Adrenal gland (tissue), 12 donors: ENCODE data around the gene DIAPH1. TPM values are rescaled to one million over a fixed set of nuclear protein-coding genes. Genes with fewer than 3 reads are reported as not detected.

Experiments
- DNase-seq, 7 donors: peaks; one replicate each; pipeline ENCODE4 v3.0.0-alpha.2; 2019 to 2020
- H3K27ac ChIP-seq, 5 donors: fragments of 200-600 bp; sonication (generic) in 4 of 5; 1 replicate in 3 of 5; 2 replicates in 2 of 5; pipeline versions ENCODE4 v1.5.1 to v1.8.0; 2016 to 2020; ENCODE audit warnings: mild to moderate bottlenecking in 1 of 5
- H3K27me3 ChIP-seq: fragments of 200-600 bp; 2 replicates; pipeline ENCODE4 v1.8.0; 2021
- H3K36me3 ChIP-seq, 2 donors: fragments of 200-600 bp; replicated peaks in 1 of 2; 1 replicate in 1 of 2; 2 replicates in 1 of 2; pipeline versions ENCODE4 v1.5.1 to v1.8.0; 2018 to 2022
- H3K4me1 ChIP-seq, 2 donors: fragments of 200-600 bp; replicated peaks in 1 of 2; 1 replicate in 1 of 2; 2 replicates in 1 of 2; pipeline versions ENCODE4 v1.5.1 to v1.8.0; 2018 to 2021
- H3K4me3 ChIP-seq, 4 donors: fragments of 200-600 bp; sonication (generic) in 3 of 4; one replicate each; pipeline ENCODE4 v1.5.1; 2016 to 2018
- H3K9me3 ChIP-seq, 3 donors: fragments of 200-600 bp; sonication (generic) in 1 of 3; replicated peaks in 1 of 3; 1 replicate in 2 of 3; 2 replicates in 1 of 3; pipeline versions ENCODE4 v1.5.1 to v1.8.0; 2016 to 2021
- POLR2A ChIP-seq, 2 donors: fragments of 450-650 bp; IDR thresholded peaks; one replicate each; pipeline ENCODE4 v1.6.1; 2017; ENCODE audit warnings: antibody characterized with exemption in 2 of 2, mild to moderate bottlenecking in 2 of 2, moderate library complexity in 1 of 2
- WGBS, 4 donors: extraction: QIAGEN DNeasy Blood & Tissue Kit in 2 of 4; methylation state at CpG; one replicate each; pipeline versions ENCODE4 v1.1.5 to v1.1.7; 2013 to 2017; 5-methylcytosine and 5-hydroxymethylcytosine counted together
- intact Hi-C, 2 donors: fragments of 100-400 bp; cut with DNase I; formaldehyde crosslinking; loops; one replicate each; pipeline versions ENCODE4 v1.14.1 to v1.15.0; 2022 to 2023
- polyA plus RNA-seq, 3 donors: library from polyadenylated mRNA; stranded (reverse); fragments of 200-250 nt in 2 of 3; fragments of 350-450 nt in 1 of 3; fragmentation: Illumina TruSeq in 1 of 3; extraction: RNeasy Lipid Tissue Mini Kit (QIAGEN cat#74804) in 1 of 3; gene quantifications; one replicate each; pipeline ENCODE4 v1.2.3, GENCODE V29; 2013 to 2014
- total RNA-seq, 9 donors: library from RNA; depleted of rRNA in 4 of 9; stranded (reverse); fragments of >200 nt in 4 of 9; fragments of 120-200 nt in 1 of 9; fragmentation: NEBNext Ultra II Directional in 1 of 9; extraction: Animal tissue kit (Norgen Biotek cat#: 25700) in 1 of 9; gene quantifications; one replicate each; pipeline versions ENCODE4 v1.1.0 to v1.2.4, GENCODE V29; 2013 to 2023
- TF ChIP-seq, protein P1 (sequence below), 6 experiments: fragments of 450-650 bp in 4 of 6; fragments of 200-600 bp in 2 of 6; sonication (generic) in 1 of 6; IDR thresholded peaks; 1 replicate in 5 of 6; 2 replicates in 1 of 6; pipeline versions ENCODE4 v1.5.1 to v1.8.0; 2016 to 2021; ENCODE audit warnings: antibody characterized with exemption in 6 of 6, mild to moderate bottlenecking in 2 of 6, moderate library complexity in 1 of 6
- donor health status: healthy with polysubstance abuse.
- donor health status: Bipolar disorder and iron deficiency.
- donor health status: DM: yes; HTN: yes; CAD: no.
- donor health status: DM: no; HTN: no; CAD: no.
- donor health status: DM: no; HTN: no; CAD: no.
- donor health status: DM: yes; HTN: yes; CAD: no.

DIAPH1 gene
- total and polyA plus RNA-seq, 12 donors = 17.8 to 91.2 (median 48.8) TPM

DNA sequence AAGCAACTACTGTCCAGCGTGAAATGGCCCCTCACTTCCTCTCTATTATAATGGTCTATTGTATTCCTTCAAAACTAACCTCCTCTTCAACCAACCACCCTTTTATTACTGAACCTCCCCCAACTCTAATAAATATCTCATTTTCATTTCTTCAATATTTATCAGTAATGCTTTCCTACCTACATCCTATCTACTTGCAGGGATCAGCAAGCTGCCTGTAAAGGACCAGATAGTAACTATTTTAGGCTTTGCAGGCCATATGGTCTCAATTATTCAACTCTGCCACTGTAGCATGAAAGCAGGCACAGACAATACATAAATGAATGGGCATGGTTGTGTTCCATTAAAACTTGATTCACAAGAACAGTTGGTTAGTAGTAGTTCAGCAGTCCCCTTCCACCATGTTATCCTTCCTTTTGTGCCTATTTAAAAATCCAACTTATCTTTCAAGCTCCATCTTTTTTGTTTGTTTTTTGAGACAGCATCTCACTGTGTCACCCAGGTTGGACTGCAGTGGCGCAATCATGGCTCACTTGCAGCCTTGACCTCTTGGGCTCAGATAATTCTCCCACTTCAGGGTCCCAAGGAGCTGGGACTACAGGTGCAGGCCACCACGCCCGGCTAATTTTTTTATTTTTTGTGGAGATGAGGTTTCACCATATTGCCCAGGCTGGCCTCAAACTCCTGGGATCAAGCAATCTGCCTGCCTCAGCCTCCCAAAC, 84.1 kb downstream of the DIAPH1 start:
- intact Hi-C loops = no loop called here
- 89 to 95% (median 91%) methylated on average over 4 of the region's 4 CpGs for WGBS, 4 donors
- peaks cover 0 to 9% of the 10 kb centered on the region in 2 donors for H3K36me3 ChIP-seq

DNA sequence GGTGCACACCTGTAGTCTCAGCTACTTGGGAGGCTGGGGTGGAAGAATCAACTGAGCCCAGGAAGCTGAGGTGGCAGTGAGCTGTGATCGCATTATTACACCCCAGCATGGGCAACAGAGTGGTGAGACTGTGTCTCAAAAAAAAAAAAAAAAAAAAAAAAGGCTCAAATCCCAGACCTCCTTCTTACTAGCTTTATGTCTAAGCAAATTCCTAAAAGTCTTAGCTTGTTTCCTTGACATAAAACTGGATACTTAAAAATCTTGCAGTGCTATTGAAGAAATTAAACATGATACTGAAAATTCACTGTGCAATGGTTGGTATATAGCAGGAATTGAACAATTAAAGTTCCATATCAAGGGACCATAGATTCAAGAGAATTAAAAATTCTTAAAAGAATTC, 84.9 kb downstream of the DIAPH1 start:
- intact Hi-C loops = no loop called here
- Histone ChIP-seq H3K36me3 (peaks cover 0 to 11% of the 10 kb centered on the region in 2 donors), H3K9me3 (no peaks in the 10 kb centered on the region), H3K27me3 (no peaks in the 10 kb centered on the region), H3K4me1 (peaks cover 11 to 14% of the 10 kb centered on the region in 2 donors), H3K27ac (no peak overlapping the region), H3K4me3 (no peak overlapping the region)
- DNase-seq = no peak
- whole genome bisulfite sequencing, 4 donors = 92 to 100% (median 98%) methylated on average over 1 of the region's 1 CpG
- TF ChIP-seq, protein P1, sequence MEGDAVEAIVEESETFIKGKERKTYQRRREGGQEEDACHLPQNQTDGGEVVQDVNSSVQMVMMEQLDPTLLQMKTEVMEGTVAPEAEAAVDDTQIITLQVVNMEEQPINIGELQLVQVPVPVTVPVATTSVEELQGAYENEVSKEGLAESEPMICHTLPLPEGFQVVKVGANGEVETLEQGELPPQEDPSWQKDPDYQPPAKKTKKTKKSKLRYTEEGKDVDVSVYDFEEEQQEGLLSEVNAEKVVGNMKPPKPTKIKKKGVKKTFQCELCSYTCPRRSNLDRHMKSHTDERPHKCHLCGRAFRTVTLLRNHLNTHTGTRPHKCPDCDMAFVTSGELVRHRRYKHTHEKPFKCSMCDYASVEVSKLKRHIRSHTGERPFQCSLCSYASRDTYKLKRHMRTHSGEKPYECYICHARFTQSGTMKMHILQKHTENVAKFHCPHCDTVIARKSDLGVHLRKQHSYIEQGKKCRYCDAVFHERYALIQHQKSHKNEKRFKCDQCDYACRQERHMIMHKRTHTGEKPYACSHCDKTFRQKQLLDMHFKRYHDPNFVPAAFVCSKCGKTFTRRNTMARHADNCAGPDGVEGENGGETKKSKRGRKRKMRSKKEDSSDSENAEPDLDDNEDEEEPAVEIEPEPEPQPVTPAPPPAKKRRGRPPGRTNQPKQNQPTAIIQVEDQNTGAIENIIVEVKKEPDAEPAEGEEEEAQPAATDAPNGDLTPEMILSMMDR (IDR thresholded peaks at IDR 0.05) = no peak
- TF ChIP-seq POLR2A (IDR thresholded peaks at IDR 0.05) = no peak

More for the DNA sequence above, 84.1 kb downstream of the DIAPH1 start:
- Histone ChIP-seq H3K4me1 (peaks cover 4 to 6% of the 10 kb centered on the region in 2 donors), H3K4me3 (no peak overlapping the region), H3K9me3 (no peaks in the 10 kb centered on the region), H3K27me3 (no peaks in the 10 kb centered on the region), H3K27ac (no peak overlapping the region)
- DNase-seq = no peak
- TF ChIP-seq POLR2A (IDR thresholded peaks at IDR 0.05) = no peak
- TF ChIP-seq, protein P1 (IDR thresholded peaks at IDR 0.05) = no peak

DNA sequence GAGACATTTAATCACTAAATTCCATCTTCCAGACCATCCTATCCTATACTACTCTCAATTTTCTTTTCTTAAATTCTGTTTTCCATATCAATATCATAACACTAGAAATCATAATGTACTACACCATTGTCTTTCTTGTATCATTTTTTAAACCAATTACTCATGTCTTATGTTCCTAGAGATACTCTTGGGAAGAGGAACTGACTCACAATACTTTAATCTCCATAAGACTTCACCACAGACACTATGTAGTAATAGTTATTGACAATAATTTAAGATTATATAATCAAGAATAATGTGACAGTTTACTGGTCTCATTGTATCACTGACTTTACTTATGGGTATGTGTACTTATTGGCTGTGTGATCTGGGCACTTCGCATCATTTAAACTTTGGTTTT, 86.1 kb downstream of the DIAPH1 start:
- no peak for TF ChIP-seq POLR2A (IDR thresholded peaks at IDR 0.05)
- TF ChIP-seq, protein P1 (IDR thresholded peaks at IDR 0.05) = no peak
- no peaks in the 10 kb centered on the region for H3K9me3 ChIP-seq
- intact Hi-C loops = no loop called here
- H3K4me1 ChIP-seq = peaks cover 23 to 24% of the 10 kb centered on the region in 2 donors
- H3K27ac ChIP-seq = no peak overlapping the region
- DNase-seq = no peak
- H3K27me3 ChIP-seq = no peaks in the 10 kb centered on the region
- no peak overlapping the region for H3K4me3 ChIP-seq
- 95 to 100% (median 98%) methylated on average over 1 of the region's 1 CpG for WGBS, 4 donors
- H3K36me3 ChIP-seq = peaks cover 0 to 14% of the 10 kb centered on the region in 2 donors

DNA sequence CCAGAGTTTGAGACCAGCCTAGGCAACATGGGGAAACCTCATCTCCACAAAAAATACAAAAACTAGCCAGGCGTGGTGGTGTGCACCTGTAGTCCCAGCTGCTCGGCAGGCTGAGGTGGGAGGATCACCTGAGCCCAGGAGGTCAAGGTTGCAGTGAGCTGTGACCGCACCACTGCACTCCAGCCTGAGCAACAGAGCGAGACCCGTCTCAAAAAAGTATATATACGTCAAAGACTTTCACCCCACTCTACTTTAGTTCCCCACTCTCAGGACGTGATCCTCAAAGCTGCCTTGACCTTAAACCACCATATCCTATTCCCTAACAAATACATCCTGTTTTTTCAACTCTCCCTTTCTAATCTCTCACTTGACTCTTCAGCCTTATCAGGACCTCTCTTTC, 88.9 kb downstream of the DIAPH1 start:
- 74 to 86% (median 80%) methylated on average over 7 of the region's 7 CpGs for WGBS, 4 donors
- intact Hi-C loops = loop anchor here (10.0 kb wide), 2 partner anchors 105 to 115 kb away; partner anchors contain the start of genes PCDHGA10 (in 1 of the 2), PCDHGA11 (in 1 of the 2) and PCDHGB7 (in 1 of the 2)
- Histone ChIP-seq H3K4me3 (no peak overlapping the region), H3K9me3 (no peaks in the 10 kb centered on the region), H3K27ac (peak overlapping the region; percentile 61 to 94 (median 81)), H3K36me3 (peaks cover 0 to 25% of the 10 kb centered on the region in 2 donors), H3K27me3 (no peaks in the 10 kb centered on the region), H3K4me1 (peaks cover 24 to 27% of the 10 kb centered on the region in 2 donors)
- TF ChIP-seq, protein P1 (IDR thresholded peaks at IDR 0.05) = no peak
- TF ChIP-seq POLR2A (IDR thresholded peaks at IDR 0.05) = no peak
- DNase-seq = no peak
